CD4-positive, CD25-positive, alpha-beta regulatory T cell (primary cell): ENCODE measurements around the gene GTF3C5. TPM values are rescaled to one million over a fixed set of nuclear protein-coding genes. Genes with fewer than 3 reads are reported as not detected.
"Not testable (repeated sequence)": the region's sequence is repeated elsewhere in the genome, so short reads cannot be mapped to it uniquely, and the experiment has no call there.

Source experiments
- ATAC-seq, 2 donors: fragments of 150-1000 bp; cut with Tn5 transposase; one replicate each; pipeline ENCODE4 v1.10.0; 2021; ENCODE audit warnings: low read depth in 2 of 2, moderate number of reproducible peaks in 2 of 2, moderate library complexity in 1 of 2
- DNase-seq, 3 donors: peaks; one replicate each; pipeline versions ENCODE4 v3.0.0 to v3.0.0-alpha.2; 2012 to 2022; ENCODE audit warnings: mixed read lengths in 1 of 3
- H3K27ac ChIP-seq: one replicate; pipeline ENCODE4 v1.7.0; 2013; ENCODE audit warnings: mild to moderate bottlenecking, low read length; ENCODE audit not compliant: insufficient read depth, poor library complexity, severe bottlenecking
- H3K27me3 ChIP-seq: one replicate; pipeline ENCODE4 v1.7.0; 2013; ENCODE audit warnings: low read length; ENCODE audit not compliant: control insufficient read depth, insufficient read depth
- H3K36me3 ChIP-seq: one replicate; pipeline ENCODE4 v1.7.0; 2013; ENCODE audit warnings: mild to moderate bottlenecking, low read length, moderate library complexity; ENCODE audit not compliant: control insufficient read depth, insufficient read depth
- H3K4me1 ChIP-seq: 2 replicates; pipeline ENCODE4 v1.7.0; 2013; ENCODE audit warnings: mild to moderate bottlenecking, low read length; ENCODE audit not compliant: insufficient read depth, control insufficient read depth, poor library complexity, severe bottlenecking
- H3K4me3 ChIP-seq: one replicate; pipeline ENCODE4 v1.7.0; 2013; ENCODE audit warnings: low read depth, mild to moderate bottlenecking, low read length, moderate library complexity
- H3K9me3 ChIP-seq, 2 experiments: 1 replicate in 1 of 2; 2 replicates in 1 of 2; pipeline ENCODE4 v1.7.0; 2013; ENCODE audit warnings: low read length in 2 of 2, mild to moderate bottlenecking in 1 of 2, moderate library complexity in 1 of 2; ENCODE audit not compliant: control insufficient read depth in 2 of 2
- H3K27ac Mint-ChIP-seq, 3 donors: one replicate each; pipeline ENCODE4 v1.8.0; 2020 to 2022; ENCODE audit warnings: mild to moderate bottlenecking in 3 of 3, mixed read lengths in 3 of 3, moderate library complexity in 2 of 3
- H3K27me3 Mint-ChIP-seq: one replicate; pipeline ENCODE4 v1.8.0; 2022; ENCODE audit warnings: mild to moderate bottlenecking, mixed read lengths
- H3K36me3 Mint-ChIP-seq: one replicate; pipeline ENCODE4 v1.8.0; 2020; ENCODE audit warnings: mixed read lengths
- H3K4me1 Mint-ChIP-seq, 4 donors: one replicate each; pipeline ENCODE4 v1.8.0; 2020 to 2022; ENCODE audit warnings: mixed read lengths in 4 of 4, mild to moderate bottlenecking in 1 of 4
- H3K4me3 Mint-ChIP-seq, 4 donors: one replicate each; pipeline ENCODE4 v1.8.0; 2020 to 2022; ENCODE audit warnings: mild to moderate bottlenecking in 4 of 4, mixed read lengths in 4 of 4, moderate library complexity in 3 of 4
- H3K9me3 Mint-ChIP-seq, 7 donors: one replicate each; pipeline ENCODE4 v1.8.0; 2020 to 2022; ENCODE audit warnings: mixed read lengths in 7 of 7, mild to moderate bottlenecking in 3 of 7, moderate library complexity in 2 of 7
- polyA plus RNA-seq, 4 donors: library from polyadenylated mRNA; unstranded; fragments of 300-500 nt; fragmentation: Illumina TruSeq; gene quantifications; one replicate each; pipeline ENCODE4 v1.2.3, GENCODE V29; 2021
- total RNA-seq: library from RNA; stranded (reverse); gene quantifications from one replicate; pipeline ENCODE4 v1.2.3, GENCODE V29; 2022

The GTF3C5 gene
- total and polyA plus RNA-seq, 5 donors from 2014 or later = 35.8 to 50.5 (median 40.2) TPM

- not testable (repeated sequence) for H3K36me3 Mint-ChIP-seq, H3K36me3 ChIP-seq, H3K4me3 Mint-ChIP-seq, H3K27me3 ChIP-seq, H3K27ac Mint-ChIP-seq, H3K4me1 ChIP-seq, DNase-seq, H3K4me1 Mint-ChIP-seq, H3K9me3 ChIP-seq, H3K9me3 Mint-ChIP-seq, H3K27ac ChIP-seq, H3K4me3 ChIP-seq, ATAC-seq
- H3K27me3 Mint-ChIP-seq = peaks cover 56% of the 10 kb centered on the region
Measured at GRCh38 chr9:132998221-132998620, 32.6 kb upstream of the GTF3C5 start.

- no peaks in the 10 kb centered on the region for H3K4me1 ChIP-seq
- ATAC-seq = no peak
- peaks cover 52% of the 10 kb centered on the region for H3K27me3 Mint-ChIP-seq
Measured at GRCh38 chr9:132998831-132999635, 31.8 kb upstream of the GTF3C5 start.

GRCh38 chr9:133002147-133003070 is 28.4 kb upstream of the GTF3C5 start:
- Histone ChIP-seq H3K9me3 (no peaks in the 10 kb centered on the region), H3K27me3 (peaks cover 4% of the 10 kb centered on the region), H3K36me3 (no peaks in the 10 kb centered on the region), H3K27ac (no peak overlapping the region), H3K4me3 (no peak overlapping the region), H3K4me1 (no peaks in the 10 kb centered on the region)
- Mint-ChIP-seq H3K4me1 (no peaks in the 10 kb centered on the region), H3K36me3 (no peaks in the 10 kb centered on the region), H3K27ac (no peak overlapping the region), H3K4me3 (no peak overlapping the region), H3K9me3 (peaks cover 0 to 2% (median 0%) of the 10 kb centered on the region in 7 donors), H3K27me3 (peaks cover 53% of the 10 kb centered on the region)
- no peak for ATAC-seq
- no peak for DNase-seq

More at GRCh38 chr9:132998831-132999635, 31.8 kb upstream of the GTF3C5 start:
- H3K36me3 ChIP-seq = no peaks in the 10 kb centered on the region
- peaks cover 0 to 3% (median 1%) of the 10 kb centered on the region in 4 donors for H3K4me1 Mint-ChIP-seq
- no peaks in the 10 kb centered on the region for H3K9me3 ChIP-seq
- no peaks in the 10 kb centered on the region for H3K36me3 Mint-ChIP-seq
- H3K27ac Mint-ChIP-seq = no peak overlapping the region
- H3K27me3 ChIP-seq = no peaks in the 10 kb centered on the region
- no peak overlapping the region for H3K4me3 ChIP-seq
- H3K27ac ChIP-seq = no peak overlapping the region
- H3K4me3 Mint-ChIP-seq = no peak overlapping the region
- peaks cover 0 to 2% (median 0%) of the 10 kb centered on the region in 7 donors for H3K9me3 Mint-ChIP-seq
- no peak for DNase-seq

GRCh38 chr9:133003071-133003461 is 27.7 kb upstream of the GTF3C5 start:
- Histone ChIP-seq H3K4me3 (no peak overlapping the region), H3K27ac (no peak overlapping the region), H3K36me3 (no peaks in the 10 kb centered on the region), H3K27me3 (peaks cover 4% of the 10 kb centered on the region), H3K9me3 (no peaks in the 10 kb centered on the region), H3K4me1 (no peaks in the 10 kb centered on the region)
- peaks cover 49% of the 10 kb centered on the region for H3K27me3 Mint-ChIP-seq
- DNase-seq = no peak
- H3K4me3 Mint-ChIP-seq = no peak overlapping the region
- no peaks in the 10 kb centered on the region for H3K4me1 Mint-ChIP-seq
- H3K9me3 Mint-ChIP-seq = peaks cover 0 to 2% (median 0%) of the 10 kb centered on the region in 7 donors
- no peak for ATAC-seq
- no peaks in the 10 kb centered on the region for H3K36me3 Mint-ChIP-seq
- H3K27ac Mint-ChIP-seq = no peak overlapping the region

- Mint-ChIP-seq H3K27me3 (peaks cover 49% of the 10 kb centered on the region), H3K27ac (no peak overlapping the region), H3K4me1 (no peaks in the 10 kb centered on the region), H3K4me3 (no peak overlapping the region), H3K36me3 (no peaks in the 10 kb centered on the region), H3K9me3 (peaks cover 0 to 2% (median 0%) of the 10 kb centered on the region in 7 donors)
- peaks cover 4% of the 10 kb centered on the region for H3K27me3 ChIP-seq
- no peak overlapping the region for H3K4me3 ChIP-seq
- no peaks in the 10 kb centered on the region for H3K4me1 ChIP-seq
- no peaks in the 10 kb centered on the region for H3K9me3 ChIP-seq
- no peaks in the 10 kb centered on the region for H3K36me3 ChIP-seq
- no peak overlapping the region for H3K27ac ChIP-seq
- ATAC-seq (no peak), DNase-seq (no peak)
Measured at GRCh38 chr9:133003671-133004090, 27.1 kb upstream of the GTF3C5 start.

- Mint-ChIP-seq H3K36me3 (no peaks in the 10 kb centered on the region), H3K27ac (no peak overlapping the region), H3K4me3 (no peak overlapping the region), H3K9me3 (peaks cover 0 to 2% (median 0%) of the 10 kb centered on the region in 7 donors), H3K4me1 (no peaks in the 10 kb centered on the region), H3K27me3 (peaks cover 49% of the 10 kb centered on the region)
- Histone ChIP-seq H3K4me1 (no peaks in the 10 kb centered on the region), H3K9me3 (no peaks in the 10 kb centered on the region), H3K27me3 (peaks cover 5% of the 10 kb centered on the region), H3K27ac (no peak overlapping the region), H3K4me3 (no peak overlapping the region), H3K36me3 (no peaks in the 10 kb centered on the region)
- DNase-seq (no peak), ATAC-seq (no peak)
Measured at GRCh38 chr9:133004091-133004998, 26.5 kb upstream of the GTF3C5 start.
